DMS79 treated with DMSO at 0.1 percent for 48 hours (cell line): ENCODE measurements around the gene CDH2.

Experiments
- DNase-seq: peaks from one replicate; lab custom pipeline; 2025; lab: John Stamatoyannopoulos, UW

The CDH2 gene

GRCh38 chr18:28127228-28127627, 49.7 kb downstream of the CDH2 start:
- no peak for DNase-seq

DNA sequence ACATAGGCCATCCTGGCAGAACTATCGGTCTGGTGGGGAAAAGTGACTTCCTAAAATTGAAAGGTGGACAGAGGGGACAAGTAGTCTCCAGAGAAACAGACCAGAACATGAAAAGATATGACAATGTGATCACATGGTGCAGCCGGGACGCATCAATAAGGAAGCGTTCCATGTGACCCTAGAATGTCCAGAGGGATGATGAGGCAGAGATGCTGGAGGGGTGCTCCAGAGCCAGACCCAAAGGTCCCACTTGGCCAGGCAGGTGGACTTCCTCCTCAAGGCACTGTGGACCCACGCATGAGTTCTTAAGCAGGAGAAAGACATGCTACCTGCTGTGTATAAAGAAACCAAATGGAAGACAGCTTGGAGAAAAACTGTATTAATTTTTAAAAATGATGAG, 50.2 kb downstream of the CDH2 start:
- no peak for DNase-seq

- no peak for DNase-seq
Measured at GRCh38 chr18:28125051-28125450, 51.9 kb downstream of the CDH2 start.

GRCh38 chr18:28124131-28125029, 52.5 kb downstream of the CDH2 start:
- no peak for DNase-seq

DNA sequence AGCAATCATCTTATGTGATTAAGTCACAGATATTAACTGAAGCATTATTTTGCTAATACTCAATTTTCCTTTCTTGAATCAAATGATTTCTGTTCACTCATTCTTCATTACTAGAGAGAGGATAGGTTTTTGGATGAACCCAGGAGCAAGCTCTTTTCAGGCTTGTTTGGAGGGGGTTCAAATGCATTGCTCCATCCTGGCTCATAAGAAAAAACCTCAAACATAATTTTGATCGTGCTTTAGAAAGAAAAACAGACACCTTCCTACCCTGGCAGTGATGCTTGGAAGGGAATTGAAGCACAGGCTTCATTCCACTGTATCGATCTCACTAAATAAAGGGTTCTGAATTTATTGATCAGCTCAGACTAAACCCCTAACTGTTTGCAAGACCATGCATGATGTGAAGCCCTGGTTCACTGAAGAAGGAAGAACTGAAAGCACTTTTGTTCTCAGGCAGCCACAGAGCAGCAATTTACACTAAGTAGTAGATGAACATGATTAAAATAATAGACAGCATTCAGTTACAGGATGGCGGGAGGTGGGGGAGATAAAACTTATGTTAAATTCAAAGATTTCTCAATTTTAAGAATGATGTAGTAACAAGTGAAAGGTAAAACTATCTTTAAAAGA, 53.4 kb downstream of the CDH2 start:
- DNase-seq: no peak

GRCh38 chr18:28120828-28121515, 56.0 kb downstream of the CDH2 start:
- DNase-seq: no peak

DNA sequence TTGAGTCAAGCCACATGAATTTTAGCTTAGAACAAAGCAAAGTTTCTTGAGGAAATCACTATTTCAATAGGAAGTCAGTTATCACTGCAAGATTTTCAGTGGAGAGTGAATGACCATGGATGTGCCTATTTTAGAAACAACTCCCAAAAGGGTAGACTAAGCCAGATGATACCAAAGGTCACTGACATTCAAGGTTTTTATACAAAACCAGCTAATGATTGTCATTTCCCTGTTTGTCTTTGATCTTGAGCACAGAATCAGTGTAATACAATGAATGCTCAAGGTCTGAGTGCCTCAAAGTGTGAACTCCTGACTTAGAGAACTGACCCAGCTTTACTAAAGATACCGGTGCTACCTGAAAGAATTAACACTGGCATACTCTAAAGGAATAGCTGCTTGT, 60.5 kb downstream of the CDH2 start:
- DNase-seq: no peak

DNA sequence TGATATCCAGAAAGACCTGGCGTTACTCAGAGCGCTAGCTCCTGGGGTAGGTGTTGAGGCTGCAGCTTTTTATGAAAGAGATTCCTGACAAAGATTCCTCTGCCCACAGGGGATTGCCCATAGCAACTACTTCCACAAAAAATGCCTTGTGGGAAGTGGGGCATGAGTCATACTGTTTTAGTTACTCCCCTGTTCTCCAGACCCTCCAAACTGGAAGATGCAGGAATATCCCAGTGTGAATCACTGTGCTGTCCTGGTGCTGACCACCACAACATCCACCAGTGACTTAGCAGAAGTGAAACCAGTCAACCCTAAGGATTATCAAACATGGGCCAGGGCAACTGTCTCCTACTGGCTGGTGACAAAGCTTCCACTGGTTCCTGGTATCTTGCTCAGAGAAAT, 61.8 kb downstream of the CDH2 start:
- no peak for DNase-seq

DNA sequence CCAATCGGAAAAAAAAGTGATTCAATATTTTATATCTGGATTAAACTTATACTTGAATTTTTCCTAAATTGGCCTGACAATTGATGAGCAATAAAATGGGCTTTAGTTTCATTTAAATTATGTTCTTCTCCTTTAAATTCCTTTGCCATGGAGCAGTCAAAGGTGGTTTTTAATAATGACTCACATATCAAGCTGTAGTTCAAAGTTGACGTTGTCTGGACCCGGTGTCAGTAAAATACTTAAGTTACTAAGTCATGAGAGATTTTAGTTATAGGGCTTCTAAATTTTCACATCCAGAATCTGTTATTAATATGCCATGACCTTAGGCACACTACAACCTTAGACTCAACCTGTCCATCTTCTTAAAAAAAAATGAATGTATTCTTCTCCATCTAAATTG, 62.5 kb downstream of the CDH2 start:
- DNase-seq: no peak

DNA sequence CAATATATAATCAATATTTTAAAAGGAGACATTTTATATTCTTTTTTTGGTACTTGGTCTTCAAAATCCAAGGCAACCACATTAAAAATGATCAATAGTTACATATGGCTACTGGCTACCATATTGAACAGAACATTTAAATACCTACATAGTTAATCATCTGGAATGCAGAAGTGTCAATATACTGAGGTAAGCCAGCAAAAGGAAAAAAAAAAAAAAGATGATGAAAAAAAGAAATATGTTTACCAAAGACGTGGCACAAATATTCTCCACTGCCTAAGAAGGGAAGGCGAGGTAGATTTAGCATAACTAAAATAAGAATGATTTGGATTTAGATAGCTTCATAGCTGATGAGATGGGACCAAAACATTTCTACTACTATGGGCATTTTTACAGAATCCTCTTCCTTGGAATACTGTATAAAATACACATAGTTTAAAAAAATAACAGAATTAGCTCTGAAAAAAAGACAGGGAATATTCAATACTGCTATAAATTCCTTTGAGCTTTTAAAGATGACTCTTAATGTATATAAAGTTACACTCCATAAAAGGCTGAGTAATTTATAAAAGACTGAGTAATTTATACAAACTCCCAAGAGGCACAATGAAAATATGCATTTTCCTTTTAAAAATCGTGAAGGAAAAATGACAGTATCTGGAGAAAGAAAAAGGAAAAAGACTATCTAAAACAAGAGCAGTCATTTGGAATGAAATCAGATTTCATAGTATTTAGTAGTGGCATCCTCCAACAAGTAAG, 63.5 kb downstream of the CDH2 start:
- no peak for DNase-seq

GRCh38 chr18:28112056-28112470, 64.9 kb downstream of the CDH2 start:
- no peak for DNase-seq

- no peak for DNase-seq
Measured at GRCh38 chr18:28110924-28111323, 66.0 kb downstream of the CDH2 start.

- no peak for DNase-seq
Measured at GRCh38 chr18:28109781-28110560, 67.0 kb downstream of the CDH2 start.

- no peak for DNase-seq
Measured at GRCh38 chr18:28108814-28109213, 68.1 kb downstream of the CDH2 start.

DNA sequence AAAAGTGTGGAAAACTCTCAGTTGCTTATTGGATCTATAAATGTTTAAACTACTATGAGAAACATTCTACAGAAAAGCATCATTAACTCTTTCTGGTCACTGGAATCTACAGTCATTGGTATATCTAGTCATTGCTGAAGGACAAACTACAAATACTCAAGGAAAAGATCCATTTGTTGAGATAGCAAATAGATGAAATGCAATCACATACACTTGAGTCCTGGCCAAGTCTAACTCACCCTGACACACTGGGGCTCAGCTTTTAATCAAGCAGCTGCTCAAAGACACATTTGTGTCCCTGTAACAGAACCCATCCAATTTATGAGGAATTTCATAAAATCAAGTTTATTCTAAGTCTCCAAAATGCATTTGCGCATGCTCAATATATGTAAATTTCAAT, 68.7 kb downstream of the CDH2 start:
- DNase-seq: no peak

GRCh38 chr18:28099237-28099636, 77.7 kb downstream of the CDH2 start:
- no peak for DNase-seq

DNA sequence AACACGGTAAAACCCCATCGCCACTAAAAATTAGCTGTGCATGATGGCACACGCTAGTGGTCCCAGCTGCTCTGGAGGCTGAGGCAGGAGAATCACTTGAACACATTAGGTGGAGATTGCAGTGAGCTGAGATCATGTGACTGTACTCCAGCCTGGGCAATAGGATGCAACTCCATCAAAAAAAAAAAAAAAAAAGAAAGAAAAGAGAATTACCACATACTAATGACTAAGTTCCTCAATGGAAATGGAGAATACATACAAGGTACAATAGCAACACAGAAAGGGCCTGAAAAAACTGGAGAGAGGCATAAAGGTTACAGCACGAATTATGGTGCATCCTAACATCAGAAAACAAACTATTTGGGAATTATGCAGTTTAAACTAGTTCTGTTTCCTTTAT, 81.3 kb downstream of the CDH2 start:
- no peak for DNase-seq

- DNase-seq: no peak
Measured at GRCh38 chr18:28095041-28095440, 81.9 kb downstream of the CDH2 start.

DNA sequence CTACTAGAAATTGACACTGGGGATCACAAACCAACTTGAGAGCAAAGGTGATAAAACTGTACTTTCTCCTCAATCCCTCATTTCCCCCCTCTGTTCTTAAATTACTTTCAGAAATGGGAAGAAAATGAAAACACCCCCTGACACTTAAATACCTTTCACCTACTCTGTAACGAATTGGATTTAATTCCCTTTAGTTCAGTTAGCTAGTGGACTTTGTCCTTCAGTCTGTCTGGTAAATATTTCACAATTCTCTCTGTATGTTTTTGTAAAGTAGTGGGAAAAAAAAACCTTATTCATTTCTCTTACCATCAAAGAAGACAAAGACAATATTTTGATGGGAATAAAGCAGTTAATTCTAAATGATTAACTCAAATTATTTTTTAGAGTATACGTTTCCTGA, 85.7 kb downstream of the CDH2 start:
- DNase-seq: no peak

DNA sequence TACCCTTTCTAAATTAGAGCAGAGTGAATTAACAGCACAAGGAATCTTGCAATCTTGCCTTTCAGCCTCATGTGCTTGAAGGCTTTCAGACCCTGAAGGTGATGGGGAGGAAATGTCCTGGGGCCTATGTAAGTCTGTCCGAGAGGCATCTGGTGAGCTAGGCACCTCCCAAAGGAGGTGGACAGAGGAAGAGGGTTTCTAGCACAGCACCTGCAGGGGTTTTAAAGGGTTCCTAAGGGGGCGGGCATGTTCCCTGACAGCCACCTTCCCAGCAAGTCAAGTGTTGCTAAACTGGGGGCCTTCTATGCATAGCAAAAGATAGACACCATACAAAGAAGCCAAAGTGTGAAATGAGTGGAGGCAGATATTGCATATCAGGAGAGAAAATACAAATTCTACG, 88.5 kb downstream of the CDH2 start:
- no peak for DNase-seq
